SK-N-SH (cell line): Measurements from ENCODE around the gene AHCTF1. TPM values are rescaled to one million over a fixed set of nuclear protein-coding genes. Genes with fewer than 3 reads are reported as not detected.

Experiments used
- CTCF ChIA-PET: fragments of 300-600, 350-600 bp; formaldehyde crosslinking; extraction: SDS; loops from one replicate; lab custom pipeline; 2021; lab: Yijun Ruan, JAX
- POLR2A ChIA-PET: fragments of 350-600 bp; sonication (Branson Sonifier 250); formaldehyde crosslinking; extraction: SDS; loops from one replicate; lab custom pipeline; 2020; ENCODE audit warnings: antibody characterized with exemption, inconsistent platforms; lab: Yijun Ruan, JAX
- DNase-seq: peaks from one replicate; pipeline ENCODE4 v3.0.0; 2012
- H2AFZ ChIP-seq: fragments of 200-600 bp; sonication (generic); 2 replicates; pipeline ENCODE4 v1.8.1; 2016; ENCODE audit warnings: antibody characterized with exemption, mild to moderate bottlenecking, low read depth
- H3F3A ChIP-seq: fragments of 200-600 bp; sonication (generic); replicated peaks from 2 replicates; pipeline ENCODE3; 2016; ENCODE audit warnings: antibody characterized with exemption, mild to moderate bottlenecking; ENCODE audit not compliant: insufficient read depth
- H3K27ac ChIP-seq, 2 experiments: fragments of 200-500 bp in 1 of 2; fragments of 200-600 bp in 1 of 2; sonication (Bioruptor generic) in 1 of 2; sonication (generic), shearing (Covaris generic) in 1 of 2; 2 replicates each; pipeline versions ENCODE4 v1.5.1 to v1.6.1; 2014 to 2016; ENCODE audit warnings: low read depth in 2 of 2, inconsistent platforms in 1 of 2, low read length in 1 of 2, mild to moderate bottlenecking in 1 of 2, mixed read lengths in 1 of 2
- H3K27me3 ChIP-seq: fragments of 200-600 bp; sonication (generic), shearing (Covaris generic); 2 replicates; pipeline ENCODE4 v1.6.1; 2016; ENCODE audit warnings: mixed run types; ENCODE audit not compliant: insufficient read depth
- H3K36me3 ChIP-seq, 2 experiments: fragments of 200-500 bp in 1 of 2; fragments of 200-600 bp in 1 of 2; sonication (Bioruptor generic) in 1 of 2; sonication (generic) in 1 of 2; replicated peaks in 1 of 2; 2 replicates each; pipeline versions ENCODE3 to v1.5.1; 2014 to 2016; ENCODE audit warnings: low read length in 1 of 2, mild to moderate bottlenecking in 1 of 2; ENCODE audit not compliant: insufficient read depth in 2 of 2, control insufficient read depth in 1 of 2
- H3K4me1 ChIP-seq, 2 experiments: fragments of 200-500 bp in 1 of 2; fragments of 200-600 bp in 1 of 2; sonication (Bioruptor generic) in 1 of 2; sonication (generic), shearing (Covaris generic) in 1 of 2; 2 replicates each; pipeline versions ENCODE4 v1.5.1 to v1.6.1; 2014 to 2016; ENCODE audit warnings: low read depth in 1 of 2, low read length in 1 of 2, mixed run types in 1 of 2; ENCODE audit not compliant: insufficient read depth in 2 of 2, control insufficient read depth in 1 of 2
- H3K4me2 ChIP-seq: fragments of 200-600 bp; sonication (generic), shearing (Covaris generic); 2 replicates; pipeline ENCODE4 v1.6.1; 2017; ENCODE audit warnings: mixed run types
- H3K4me3 ChIP-seq, 2 experiments: fragments of 200-500 bp in 1 of 2; fragments of 200-600 bp in 1 of 2; sonication (Bioruptor generic) in 1 of 2; sonication (generic), shearing (Covaris generic) in 1 of 2; 2 replicates each; pipeline versions ENCODE4 v1.5.1 to v1.8.1; 2014 to 2016; ENCODE audit warnings: low read depth in 2 of 2, inconsistent platforms in 1 of 2, low read length in 1 of 2, mild to moderate bottlenecking in 1 of 2, mixed read lengths in 1 of 2, moderate library complexity in 1 of 2
- H3K79me2 ChIP-seq: fragments of 200-600 bp; sonication (generic); 2 replicates; pipeline ENCODE4 v1.8.1; 2017; ENCODE audit warnings: mild to moderate bottlenecking; ENCODE audit not compliant: insufficient read depth
- H3K9ac ChIP-seq: fragments of 200-600 bp; sonication (generic); 2 replicates; pipeline ENCODE4 v1.6.1; 2017; ENCODE audit warnings: mixed run types
- H3K9me2 ChIP-seq: fragments of 200-600 bp; sonication (generic); 2 replicates; pipeline ENCODE4 v1.6.1; 2017; ENCODE audit warnings: mixed run types
- H3K9me3 ChIP-seq: fragments of 200-600 bp; sonication (generic); 2 replicates; pipeline ENCODE4 v1.6.1; 2017; ENCODE audit warnings: mixed run types, mild to moderate bottlenecking, moderate library complexity
- H4K20me1 ChIP-seq: fragments of 200-600 bp; sonication (generic); 2 replicates; pipeline ENCODE4 v1.6.1; 2017; ENCODE audit warnings: mild to moderate bottlenecking, mixed run types; ENCODE audit not compliant: insufficient read depth
- CHD2 ChIP-seq: fragments of 150-350 bp; IDR thresholded peaks from 2 replicates; pipeline ENCODE4 v1.6.1; 2018; ENCODE audit warnings: low read length; ENCODE audit not compliant: partially characterized antibody
- ELF1 ChIP-seq: IDR thresholded peaks from 2 replicates; pipeline ENCODE4 v1.4.0; 2012
- EP300 ChIP-seq, 2 experiments: IDR thresholded peaks; 2 replicates each; pipeline versions ENCODE4 v1.4.0 to v1.6.1; 2012; ENCODE audit warnings: borderline replicate concordance in 1 of 2, low read depth in 1 of 2, low read length in 1 of 2
- FOSL2 ChIP-seq: IDR thresholded peaks from 2 replicates; pipeline ENCODE4 v1.4.0; 2012; ENCODE audit warnings: low read depth, mild to moderate bottlenecking, moderate library complexity, borderline replicate concordance
- FOXJ3 ChIP-seq: sonication (generic); formaldehyde crosslinking; IDR thresholded peaks from 2 replicates; pipeline ENCODE4 v1.5.1; 2020; ENCODE audit warnings: mild to moderate bottlenecking, missing genetic modification reagents
- FOXM1 ChIP-seq: IDR thresholded peaks from 2 replicates; pipeline ENCODE4 v1.4.0; 2012; ENCODE audit warnings: low read depth, mild to moderate bottlenecking
- GATA2 ChIP-seq: sonication (generic); formaldehyde crosslinking; IDR thresholded peaks from 2 replicates; pipeline ENCODE4 v1.5.0; 2020; ENCODE audit warnings: mild to moderate bottlenecking, missing genetic modification reagents
- IRF3 ChIP-seq: fragments of 150-350 bp; IDR thresholded peaks from 2 replicates; pipeline ENCODE4 v1.6.1; 2016; ENCODE audit warnings: mild to moderate bottlenecking, low read depth, low read length
- MAX ChIP-seq: IDR thresholded peaks from 2 replicates; pipeline ENCODE4 v1.4.0; 2012; ENCODE audit warnings: low read depth
- MEF2A ChIP-seq: IDR thresholded peaks from 2 replicates; pipeline ENCODE4 v1.4.0; 2012; ENCODE audit warnings: low read depth, borderline replicate concordance
- NRF1 ChIP-seq: IDR thresholded peaks from 2 replicates; pipeline ENCODE4 v1.6.1; 2012; ENCODE audit warnings: low read depth, mild to moderate bottlenecking, low read length
- PBX3 ChIP-seq: IDR thresholded peaks from 2 replicates; pipeline ENCODE4; 2012
- RAD21 ChIP-seq: IDR thresholded peaks from 2 replicates; pipeline ENCODE4 v1.6.1; 2012; ENCODE audit warnings: mild to moderate bottlenecking, low read length
- REST ChIP-seq: IDR thresholded peaks from 2 replicates; pipeline ENCODE4 v1.6.1; 2012; ENCODE audit warnings: mild to moderate bottlenecking, low read depth, low read length, moderate library complexity
- RFX5 ChIP-seq: IDR thresholded peaks from 2 replicates; pipeline ENCODE4 v1.6.1; 2012; ENCODE audit warnings: mild to moderate bottlenecking, improper control_type of control experiment, low read length
- RXRA ChIP-seq: IDR thresholded peaks from 2 replicates; pipeline ENCODE4 v1.4.0; 2012; ENCODE audit warnings: low read depth, mild to moderate bottlenecking, borderline replicate concordance
- SIN3A ChIP-seq: IDR thresholded peaks from 2 replicates; pipeline ENCODE4 v1.6.1; 2012; ENCODE audit warnings: low read depth, mild to moderate bottlenecking, low read length, moderate library complexity, borderline replicate concordance
- SMC3 ChIP-seq: IDR thresholded peaks from 2 replicates; pipeline ENCODE4 v1.6.1; 2012; ENCODE audit warnings: low read depth, low read length, improper control_type of control experiment
- TAF1 ChIP-seq: IDR thresholded peaks from 2 replicates; pipeline ENCODE4 v1.6.1; 2012; ENCODE audit warnings: low read depth, mild to moderate bottlenecking, low read length, moderate library complexity, borderline replicate concordance
- TCF12 ChIP-seq: IDR thresholded peaks from 2 replicates; pipeline ENCODE4 v1.4.0; 2012
- TEAD4 ChIP-seq: IDR thresholded peaks from 2 replicates; pipeline ENCODE4 v1.4.0; 2012; ENCODE audit warnings: mild to moderate bottlenecking, borderline replicate concordance; ENCODE audit not compliant: insufficient read depth
- YY1 ChIP-seq: IDR thresholded peaks from 2 replicates; pipeline ENCODE4 v1.4.0; 2012; ENCODE audit warnings: low read depth, mild to moderate bottlenecking
- WGBS: methylation state at CpG from one replicate; pipeline ENCODE4 v1.1.6; 2017; ENCODE audit warnings: low lambda C conversion rate; 5-methylcytosine and 5-hydroxymethylcytosine counted together
- polyA plus RNA-seq, 3 experiments: library from polyadenylated mRNA; depleted of rRNA; stranded (reverse); fragments of >200 nt; gene quantifications; 2 replicates each; pipeline ENCODE4 v1.2.3, GENCODE V29; 2012

AHCTF1 gene
- polyA plus RNA-seq, 1 of the 3 experiments (the other 2 are of a cell fraction), result 8.5 TPM

- TF ChIP-seq RXRA, result no peak
- no peak for TF ChIP-seq SMC3
- TF ChIP-seq ELF1, result no peak
- TF ChIP-seq MEF2A, result no peak
- TF ChIP-seq TCF12, result no peak
- Histone ChIP-seq H3F3A (peaks cover 20% of the 10 kb centered on the region), H3K4me2 (no peak overlapping the region), H4K20me1 (no peaks in the 10 kb centered on the region), H3K9me2 (no peaks in the 10 kb centered on the region), H3K4me1 (no peaks in the 10 kb centered on the region; a peak in 1 of 4 replicates), H3K4me3 (no peak overlapping the region), H3K79me2 (no peaks in the 10 kb centered on the region), H3K9ac (no peak overlapping the region), H3K27ac (no peak overlapping the region), H3K36me3 (peaks cover 21% of the 10 kb centered on the region in 2 experiments), H3K9me3 (no peaks in the 10 kb centered on the region), H3K27me3 (no peaks in the 10 kb centered on the region), H2AFZ (no peak overlapping the region)
- peak; percentile 31 for DNase-seq
- CTCF ChIA-PET, result interaction anchor here (0.7 to 1.1 kb wide), 2 partner anchors 36 to 63 kb away, joined by 3 to 4 read pairs; no protein-coding TSS in a partner anchor
- POLR2A ChIA-PET, result interaction anchor here (0.7 kb wide), 1 partner anchor 825 kb away, joined by 3 read pairs; no protein-coding TSS in a partner anchor
- 28% methylated on average over 6 of the region's 6 CpGs for WGBS
These were observed 95.4 kb downstream of the AHCTF1 start for GRCh38 chr1:246836209-246836966.

GRCh38 chr1:246831543-246831942 lies 100.2 kb downstream of the AHCTF1 start:
- no peak for DNase-seq
- H3K4me2 ChIP-seq, result no peak overlapping the region
- TF ChIP-seq MAX (no peak), REST (no peak), RAD21 (no peak), YY1 (no peak), TAF1 (no peak), CHD2 (no peak), FOXJ3 (CRISPR knock-in tag) (no peak), NRF1 (no peak), PBX3 (no peak), FOSL2 (no peak), IRF3 (no peak), FOXM1 (no peak), GATA2 (CRISPR knock-in tag) (no peak), SIN3A (no peak), TEAD4 (no peak), RFX5 (no peak), EP300 (IDR thresholded peaks at IDR 0.05; ENCODE audit: borderline replicate concordance in 1 of 2, low read depth in 1 of 2, low read length in 1 of 2) (no peak)
- 37% methylated on average over 4 of the region's 4 CpGs for WGBS
- no peaks in the 10 kb centered on the region; a peak in 1 of 4 replicates for H3K4me1 ChIP-seq
- no peaks in the 10 kb centered on the region for H3K9me3 ChIP-seq
- H3F3A ChIP-seq, result no peaks in the 10 kb centered on the region
- no peaks in the 10 kb centered on the region for H3K9me2 ChIP-seq
- H3K36me3 ChIP-seq, result no peaks in the 10 kb centered on the region
- no peaks in the 10 kb centered on the region for H4K20me1 ChIP-seq
- H3K79me2 ChIP-seq, result no peaks in the 10 kb centered on the region
- no peak overlapping the region for H3K9ac ChIP-seq
- no peak overlapping the region for H3K27ac ChIP-seq
- ChIA-PET POLR2A (no interaction called here), CTCF (no interaction called here)
- no peak overlapping the region for H2AFZ ChIP-seq
- no peak overlapping the region for H3K4me3 ChIP-seq
- no peaks in the 10 kb centered on the region for H3K27me3 ChIP-seq
